Adrenal gland (tissue), 12 donors: ENCODE results near the gene SOWAHC. TPM values are rescaled to one million over a fixed set of nuclear protein-coding genes. Genes with fewer than 3 reads are reported as not detected.

Experiments
- DNase-seq, 7 donors: peaks; one replicate each; pipeline ENCODE4 v3.0.0-alpha.2; 2019 to 2020
- H3K27ac ChIP-seq, 5 donors: fragments of 200-600 bp; sonication (generic) in 4 of 5; 1 replicate in 3 of 5; 2 replicates in 2 of 5; pipeline versions ENCODE4 v1.5.1 to v1.8.0; 2016 to 2020; ENCODE audit warnings: mild to moderate bottlenecking in 1 of 5
- H3K27me3 ChIP-seq: fragments of 200-600 bp; 2 replicates; pipeline ENCODE4 v1.8.0; 2021
- H3K36me3 ChIP-seq, 2 donors: fragments of 200-600 bp; replicated peaks in 1 of 2; 1 replicate in 1 of 2; 2 replicates in 1 of 2; pipeline versions ENCODE4 v1.5.1 to v1.8.0; 2018 to 2022
- H3K4me1 ChIP-seq, 2 donors: fragments of 200-600 bp; replicated peaks in 1 of 2; 1 replicate in 1 of 2; 2 replicates in 1 of 2; pipeline versions ENCODE4 v1.5.1 to v1.8.0; 2018 to 2021
- H3K4me3 ChIP-seq, 4 donors: fragments of 200-600 bp; sonication (generic) in 3 of 4; one replicate each; pipeline ENCODE4 v1.5.1; 2016 to 2018
- H3K9me3 ChIP-seq, 3 donors: fragments of 200-600 bp; sonication (generic) in 1 of 3; replicated peaks in 1 of 3; 1 replicate in 2 of 3; 2 replicates in 1 of 3; pipeline versions ENCODE4 v1.5.1 to v1.8.0; 2016 to 2021
- CTCF ChIP-seq, 6 experiments: fragments of 450-650 bp in 4 of 6; fragments of 200-600 bp in 2 of 6; sonication (generic) in 1 of 6; IDR thresholded peaks; 1 replicate in 5 of 6; 2 replicates in 1 of 6; pipeline versions ENCODE4 v1.5.1 to v1.8.0; 2016 to 2021; ENCODE audit warnings: antibody characterized with exemption in 6 of 6, mild to moderate bottlenecking in 2 of 6, moderate library complexity in 1 of 6
- WGBS, 4 donors: extraction: QIAGEN DNeasy Blood & Tissue Kit in 2 of 4; methylation state at CpG; one replicate each; pipeline versions ENCODE4 v1.1.5 to v1.1.7; 2013 to 2017; 5-methylcytosine and 5-hydroxymethylcytosine counted together
- intact Hi-C, 2 donors: fragments of 100-400 bp; cut with DNase I; formaldehyde crosslinking; loops; one replicate each; pipeline versions ENCODE4 v1.14.1 to v1.15.0; 2022 to 2023
- polyA plus RNA-seq, 3 donors: library from polyadenylated mRNA; stranded (reverse); fragments of 200-250 nt in 2 of 3; fragments of 350-450 nt in 1 of 3; fragmentation: Illumina TruSeq in 1 of 3; extraction: RNeasy Lipid Tissue Mini Kit (QIAGEN cat#74804) in 1 of 3; gene quantifications; one replicate each; pipeline ENCODE4 v1.2.3, GENCODE V29; 2013 to 2014
- total RNA-seq, 9 donors: library from RNA; depleted of rRNA in 4 of 9; stranded (reverse); fragments of >200 nt in 4 of 9; fragments of 120-200 nt in 1 of 9; fragmentation: NEBNext Ultra II Directional in 1 of 9; extraction: Animal tissue kit (Norgen Biotek cat#: 25700) in 1 of 9; gene quantifications; one replicate each; pipeline versions ENCODE4 v1.1.0 to v1.2.4, GENCODE V29; 2013 to 2023
- donor health status: healthy with polysubstance abuse.
- donor health status: Bipolar disorder and iron deficiency.
- donor health status: DM: yes; HTN: yes; CAD: no.
- donor health status: DM: no; HTN: no; CAD: no.
- donor health status: DM: no; HTN: no; CAD: no.
- donor health status: DM: yes; HTN: yes; CAD: no.

Gene SOWAHC
- total and polyA plus RNA-seq, 12 donors = 2.2 to 15.5 (median 7.6) TPM

- DNase-seq = no peak
- intact Hi-C loops = no loop called here
- Histone ChIP-seq H3K9me3 (no peaks in the 10 kb centered on the region), H3K36me3 (no peaks in the 10 kb centered on the region), H3K4me1 (no peaks in the 10 kb centered on the region), H3K27ac (no peak overlapping the region), H3K4me3 (no peak overlapping the region), H3K27me3 (no peaks in the 10 kb centered on the region)
- no peak for TF ChIP-seq CTCF (IDR thresholded peaks at IDR 0.05)
- WGBS, 4 donors = 68 to 82% (median 72%) methylated on average over 1 of the region's 1 CpG
These were observed 52.3 kb downstream of the SOWAHC start for GRCh38 chr2:109666466-109666865.

Other genes starting within 250 kb of the SOWAHC start
- gene SEPTIN10, start 398 bp upstream of the SOWAHC start, total RNA-seq = 10 to 100 TPM; 32.5 to 91.3 (median 47.3) TPM
- 10 to 100 TPM; 18.1 to 41.5 (median 21.0) TPM for gene SEPTIN10, start 398 bp upstream of the SOWAHC start, polyA plus RNA-seq
- 10 to 100 TPM in 7 of 9 donors, 1 to 10 TPM in 2; 5.1 to 49.7 (median 31.5) TPM for gene RGPD5, start 179.9 kb downstream of the SOWAHC start, total RNA-seq
- 10 to 100 TPM in 2 of 3 donors, 1 to 10 TPM in 1; 8.8 to 16.1 (median 10.5) TPM for gene RGPD5, start 179.9 kb downstream of the SOWAHC start, polyA plus RNA-seq